Retinal pigment epithelial cell (primary cell): ENCODE data around the gene NUDT14.

Source experiments
- DNase-seq: peaks from one replicate; pipeline ENCODE4 v3.0.0-alpha.2; 2010; ENCODE audit warnings: low read depth
- H3K4me3 ChIP-seq: 2 replicates; pipeline ENCODE4 v1.5.1; 2011; ENCODE audit warnings: mild to moderate bottlenecking, low read length, control low read depth, moderate library complexity
- TF ChIP-seq, protein P1 (sequence below): conservative IDR thresholded peaks from 2 replicates; pipeline ENCODE4 v1.5.1; 2011; ENCODE audit warnings: low read depth, low read length, control low read depth, inconsistent platforms

The NUDT14 gene

DNA sequence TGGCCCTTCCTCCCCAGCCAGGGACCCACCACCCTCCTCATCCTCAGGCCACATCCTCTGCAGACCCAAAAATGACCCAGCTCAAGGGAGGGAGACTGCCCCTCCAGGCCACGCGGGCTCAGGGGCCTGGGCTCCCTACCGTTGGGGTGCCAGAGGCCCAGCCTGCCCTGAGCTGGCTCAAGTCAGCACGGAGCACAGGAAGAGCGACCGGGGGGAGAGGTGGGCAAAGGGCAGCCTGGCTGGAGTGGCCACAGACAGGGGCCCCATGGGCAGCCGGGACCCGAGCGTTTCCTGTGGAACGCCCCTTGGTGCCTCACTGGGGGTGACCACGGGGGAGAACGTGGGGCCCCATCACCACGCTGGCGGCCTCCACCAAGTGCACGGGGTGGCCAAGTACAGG, 23.2 kb downstream of the NUDT14 start:
- no peak overlapping the region for H3K4me3 ChIP-seq
- TF ChIP-seq, protein P1, sequence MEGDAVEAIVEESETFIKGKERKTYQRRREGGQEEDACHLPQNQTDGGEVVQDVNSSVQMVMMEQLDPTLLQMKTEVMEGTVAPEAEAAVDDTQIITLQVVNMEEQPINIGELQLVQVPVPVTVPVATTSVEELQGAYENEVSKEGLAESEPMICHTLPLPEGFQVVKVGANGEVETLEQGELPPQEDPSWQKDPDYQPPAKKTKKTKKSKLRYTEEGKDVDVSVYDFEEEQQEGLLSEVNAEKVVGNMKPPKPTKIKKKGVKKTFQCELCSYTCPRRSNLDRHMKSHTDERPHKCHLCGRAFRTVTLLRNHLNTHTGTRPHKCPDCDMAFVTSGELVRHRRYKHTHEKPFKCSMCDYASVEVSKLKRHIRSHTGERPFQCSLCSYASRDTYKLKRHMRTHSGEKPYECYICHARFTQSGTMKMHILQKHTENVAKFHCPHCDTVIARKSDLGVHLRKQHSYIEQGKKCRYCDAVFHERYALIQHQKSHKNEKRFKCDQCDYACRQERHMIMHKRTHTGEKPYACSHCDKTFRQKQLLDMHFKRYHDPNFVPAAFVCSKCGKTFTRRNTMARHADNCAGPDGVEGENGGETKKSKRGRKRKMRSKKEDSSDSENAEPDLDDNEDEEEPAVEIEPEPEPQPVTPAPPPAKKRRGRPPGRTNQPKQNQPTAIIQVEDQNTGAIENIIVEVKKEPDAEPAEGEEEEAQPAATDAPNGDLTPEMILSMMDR, result no peak
- DNase-seq, result no peak

DNA sequence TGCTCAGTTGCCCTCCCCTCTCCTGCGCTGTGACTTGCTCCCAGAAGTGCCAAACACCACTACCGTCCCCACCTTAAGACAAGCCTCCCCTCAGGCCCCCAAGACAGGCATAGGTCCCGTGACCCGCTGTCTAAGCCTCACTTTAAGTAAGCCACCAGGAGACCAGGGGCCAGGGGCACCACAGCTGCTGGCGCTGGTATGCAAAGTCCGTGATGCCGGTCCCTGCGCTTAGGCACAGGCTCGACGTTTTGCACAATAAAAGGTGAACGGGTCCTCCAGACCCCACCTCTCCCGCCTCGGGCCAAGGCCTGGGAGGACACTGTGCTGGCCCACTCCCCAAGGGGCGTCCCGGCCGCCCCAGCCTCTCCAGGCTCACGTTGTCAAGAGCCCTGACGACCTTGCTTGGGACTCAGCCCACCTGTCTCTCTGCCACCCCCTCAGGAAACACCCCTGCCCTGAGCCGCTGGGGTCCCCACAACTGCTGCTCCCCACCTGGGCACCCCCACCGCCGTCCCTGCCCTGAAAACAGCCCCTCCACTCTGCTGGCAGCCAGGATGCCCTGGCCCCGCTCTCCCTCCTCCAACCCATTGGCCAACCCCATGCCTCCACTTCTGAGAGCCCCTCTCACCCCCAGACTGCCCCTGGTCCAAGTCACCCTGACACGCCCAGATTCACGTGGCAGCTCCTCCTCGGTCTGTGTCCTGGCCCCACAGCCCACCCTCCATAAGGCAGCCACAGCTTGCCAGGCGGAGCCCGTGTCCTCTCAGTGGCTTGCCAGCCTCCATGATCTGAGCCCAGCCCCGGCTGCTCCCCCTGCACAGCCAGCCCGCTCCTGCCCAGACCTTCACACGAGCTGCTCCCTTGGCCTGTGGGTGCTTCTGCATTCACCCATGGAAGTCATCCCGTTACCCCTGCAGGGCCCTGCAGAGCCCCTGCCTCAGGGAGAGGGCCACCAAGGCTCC, 24.4 kb downstream of the NUDT14 start:
- TF ChIP-seq, protein P1, result no peak
- no peak for DNase-seq
- H3K4me3 ChIP-seq, result no peak overlapping the region

DNA sequence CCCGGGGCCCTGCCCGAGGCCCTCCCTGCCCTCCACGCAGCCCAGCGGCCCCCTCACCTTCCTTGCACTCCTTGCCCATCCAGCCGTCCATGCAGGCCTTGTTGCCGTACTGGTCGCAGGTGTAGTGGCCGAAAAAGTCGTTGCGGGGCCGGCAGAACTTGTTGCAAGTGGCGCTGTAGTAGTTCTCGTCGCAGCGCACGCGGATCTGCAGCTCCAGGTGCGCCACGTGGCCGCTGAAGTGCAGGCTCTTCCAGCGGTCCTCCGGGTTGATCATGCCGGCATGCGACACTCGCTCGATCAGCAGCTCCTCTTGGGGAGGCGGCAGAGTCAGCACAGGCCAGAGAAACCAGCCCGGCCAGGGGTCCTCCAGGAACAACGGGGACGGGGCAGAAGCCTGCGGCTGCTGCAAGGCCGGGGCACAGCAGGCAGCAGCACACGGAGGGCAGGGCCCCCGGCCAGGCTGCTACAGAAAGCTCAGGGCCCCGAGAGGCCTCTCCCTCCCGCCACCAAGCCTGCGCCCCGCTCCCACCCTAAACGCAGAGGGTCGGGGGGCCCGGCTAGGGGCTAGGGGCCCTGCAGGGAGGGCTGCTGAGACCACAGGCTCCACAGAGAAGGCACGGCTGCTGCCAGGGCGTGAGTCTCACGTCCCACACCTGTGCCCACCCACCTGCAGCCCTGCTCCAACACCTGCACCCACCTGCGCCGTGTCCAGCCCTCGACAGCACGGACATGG, 25.3 kb downstream of the NUDT14 start:
- TF ChIP-seq, protein P1, result no peak
- no peak for DNase-seq
- H3K4me3 ChIP-seq, result no peak overlapping the region

DNA sequence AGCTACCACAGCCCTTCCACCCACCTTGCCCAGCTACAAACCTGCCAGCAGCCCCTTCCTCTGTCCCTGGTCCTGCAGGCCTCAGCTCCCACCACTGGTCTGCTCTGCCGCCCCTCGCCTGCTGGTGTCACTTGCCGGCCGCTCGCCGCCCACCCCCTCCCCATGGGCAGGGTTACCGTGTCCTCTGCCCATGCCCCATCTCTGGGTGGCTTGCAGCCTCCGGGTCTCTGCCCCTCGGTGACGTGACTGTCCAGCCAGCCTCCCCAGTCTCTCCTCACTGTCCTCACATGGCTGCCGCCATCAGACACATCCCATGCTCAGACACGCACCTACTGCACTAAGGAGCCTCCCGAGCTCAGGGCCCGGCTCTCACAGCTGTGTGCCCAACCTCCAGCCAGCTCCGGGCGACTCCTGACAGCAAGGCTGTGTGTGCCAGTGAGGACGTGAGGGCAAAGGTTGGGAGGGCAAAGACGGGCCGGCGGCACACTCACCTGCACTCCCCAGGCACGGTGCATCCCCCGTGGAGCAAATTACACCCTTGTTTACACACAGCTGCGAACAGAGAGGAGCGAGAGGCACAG, 26.0 kb downstream of the NUDT14 start:
- H3K4me3 ChIP-seq, result no peak overlapping the region
- DNase-seq, result no peak
- TF ChIP-seq, protein P1, result no peak

DNA sequence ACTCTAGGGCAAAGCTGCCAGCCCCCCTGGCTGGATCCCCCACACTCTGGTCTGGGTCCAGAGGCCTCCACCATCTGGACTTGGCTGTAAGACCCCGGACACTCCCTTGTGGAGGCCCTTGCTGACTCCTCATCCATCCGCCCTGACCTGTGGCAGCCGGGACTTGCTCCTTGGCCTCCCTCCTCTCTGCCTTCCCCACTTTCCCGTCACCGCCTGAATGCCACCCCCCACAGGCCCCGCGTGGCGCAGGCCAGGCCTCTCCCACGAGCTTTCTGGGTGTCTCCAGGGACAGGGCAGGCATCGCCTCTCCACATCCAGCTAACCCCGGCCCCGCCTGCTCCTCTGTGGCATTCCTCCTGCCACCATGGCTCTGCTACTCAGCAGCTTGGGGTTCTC, 26.6 kb downstream of the NUDT14 start:
- TF ChIP-seq, protein P1, result no peak
- no peak for DNase-seq
- no peak overlapping the region for H3K4me3 ChIP-seq

DNA sequence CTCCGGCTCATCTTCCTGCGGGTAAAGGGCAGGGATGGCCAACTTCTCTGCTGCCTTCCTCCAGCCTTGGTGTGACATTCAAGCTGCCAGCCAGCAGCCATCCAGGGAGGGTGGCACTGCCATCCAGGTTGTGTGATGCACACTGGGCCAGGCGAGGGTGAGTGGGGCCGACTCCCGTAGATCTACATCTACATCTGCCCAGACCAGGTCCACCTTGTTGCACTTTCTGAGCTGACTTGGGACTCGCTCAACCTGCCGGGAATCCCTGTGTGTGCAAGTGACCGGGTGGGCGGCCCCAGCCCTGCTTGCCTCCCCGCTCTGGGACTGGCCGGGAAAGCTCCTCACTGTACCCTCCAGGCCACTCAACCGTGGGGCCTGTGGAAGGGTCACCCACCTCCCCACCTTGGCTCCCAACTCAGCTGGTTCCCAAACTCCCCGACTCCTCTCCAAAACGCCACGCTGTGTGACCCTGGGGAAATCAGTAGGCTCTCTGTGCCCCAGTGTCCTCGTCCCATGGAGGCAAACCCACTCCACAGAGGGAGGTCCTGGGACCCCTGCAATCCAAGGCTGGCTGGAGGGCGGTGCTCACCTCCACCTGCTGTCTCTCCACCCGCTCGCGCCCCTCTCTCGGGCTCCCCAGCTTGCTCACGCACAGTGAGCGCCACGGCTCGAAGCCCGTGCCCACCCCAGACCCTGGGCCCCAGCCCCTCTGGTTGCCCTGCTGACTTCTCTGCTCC, 27.2 kb downstream of the NUDT14 start:
- DNase-seq, result no peak
- H3K4me3 ChIP-seq, result no peak overlapping the region
- TF ChIP-seq, protein P1, result no peak
